K562 (cell line): ENCODE data around the gene UQCR11. TPM values are rescaled to one million over a fixed set of nuclear protein-coding genes. Genes with fewer than 3 reads are reported as not detected.

Experiments used
- BRD9 ChIP-seq: fragments of 450-650 bp; IDR thresholded peaks from 2 replicates; pipeline ENCODE4 v1.6.1; 2018; ENCODE audit warnings: low read depth; ENCODE audit not compliant: partially characterized antibody
- CCNT2 ChIP-seq: IDR thresholded peaks from 2 replicates; pipeline ENCODE4 v1.6.1; 2011; ENCODE audit warnings: borderline replicate concordance, low read depth, mild to moderate bottlenecking, moderate library complexity, mixed read lengths, low read length; ENCODE audit not compliant: insufficient read length; ENCODE audit errors: extremely low read depth
- CHD4 ChIP-seq: fragments of 200-600 bp; sonication (generic); IDR thresholded peaks from 3 replicates; pipeline ENCODE4 v1.6.1; 2012; ENCODE audit warnings: low read depth, mild to moderate bottlenecking, mixed read lengths, low read length, inconsistent platforms; ENCODE audit not compliant: insufficient read depth, insufficient replicate concordance, poor library complexity, severe bottlenecking
- DPF2 ChIP-seq: fragments of 450-650 bp; IDR thresholded peaks from 2 replicates; pipeline ENCODE4 v1.6.1; 2016
- EP300 ChIP-seq: IDR thresholded peaks from 2 replicates; pipeline ENCODE4 v1.6.1; 2012; ENCODE audit warnings: low read length, improper control_type of control experiment
- EWSR1 ChIP-seq: fragments of 450-650 bp; IDR thresholded peaks from 2 replicates; pipeline ENCODE4 v1.6.1; 2018; ENCODE audit warnings: borderline replicate concordance, mild to moderate bottlenecking, low read depth, moderate library complexity; ENCODE audit not compliant: partially characterized antibody
- HDAC2 ChIP-seq: fragments of 450-650 bp; IDR thresholded peaks from 2 replicates; pipeline ENCODE4 v1.6.1; 2016; ENCODE audit warnings: mild to moderate bottlenecking
- HNRNPLL ChIP-seq: fragments of 200-400 bp; formaldehyde crosslinking; IDR thresholded peaks from 2 replicates; pipeline ENCODE4 v1.6.1; 2017; ENCODE audit warnings: low read length, low read depth, mild to moderate bottlenecking; ENCODE audit not compliant: poor library complexity, severe bottlenecking
- KHSRP ChIP-seq: fragments of 450-650 bp; IDR thresholded peaks from 2 replicates; pipeline ENCODE4 v1.6.1; 2017
- NFIC ChIP-seq: fragments of 450-650 bp; IDR thresholded peaks from 2 replicates; pipeline ENCODE4 v1.6.1; 2017; ENCODE audit warnings: mild to moderate bottlenecking, inconsistent platforms
- OTX1 ChIP-seq: fragments of 450-650 bp; formaldehyde crosslinking; IDR thresholded peaks from 2 replicates; pipeline ENCODE4 v1.4.0; 2022; ENCODE audit warnings: mild to moderate bottlenecking
- PPARD ChIP-seq: fragments of 250-450 bp; sonication (Bioruptor Pico); IDR thresholded peaks from 2 replicates; pipeline ENCODE4 v1.8.0; 2022; ENCODE audit warnings: inconsistent platforms, mild to moderate bottlenecking, moderate library complexity
- SAFB ChIP-seq: fragments of 200-400 bp; formaldehyde crosslinking; IDR thresholded peaks from 2 replicates; pipeline ENCODE4 v1.6.1; 2017; ENCODE audit warnings: low read depth, low read length, borderline replicate concordance
- SIN3A ChIP-seq, 2 experiments: fragments of 150-350 bp in 1 of 2; IDR thresholded peaks; 2 replicates each; pipeline ENCODE4 v1.6.1; 2011 to 2016; ENCODE audit warnings: borderline replicate concordance in 2 of 2, low read depth in 2 of 2, low read length in 2 of 2, mild to moderate bottlenecking in 2 of 2, moderate library complexity in 2 of 2; ENCODE audit not compliant: control insufficient read depth in 1 of 2
- TAL1 ChIP-seq: fragments of 450-650 bp; IDR thresholded peaks from 2 replicates; pipeline ENCODE4 v1.6.1; 2016; ENCODE audit warnings: mild to moderate bottlenecking
- XRCC3 ChIP-seq: fragments of 450-650 bp; IDR thresholded peaks from 2 replicates; pipeline ENCODE4 v1.6.1; 2017; ENCODE audit warnings: mild to moderate bottlenecking, moderate library complexity
- XRCC5 ChIP-seq: fragments of 200-400 bp; formaldehyde crosslinking; IDR thresholded peaks from 2 replicates; pipeline ENCODE4 v1.6.1; 2017; ENCODE audit warnings: low read depth, mild to moderate bottlenecking, low read length
- ZNF133 ChIP-seq: fragments of 250-450 bp; sonication (Bioruptor Pico); IDR thresholded peaks from 2 replicates; pipeline ENCODE4 v1.4.0; 2020; ENCODE audit warnings: mild to moderate bottlenecking
- ZNF318 ChIP-seq, 2 experiments: fragments of 450-650 bp; IDR thresholded peaks; 2 replicates each; pipeline ENCODE4 v1.6.1; 2016; ENCODE audit warnings: mild to moderate bottlenecking in 2 of 2, borderline replicate concordance in 1 of 2, low read depth in 1 of 2, moderate library complexity in 1 of 2
- polyA plus RNA-seq, 8 experiments: library from polyadenylated mRNA; depleted of rRNA in 4 of 8; stranded (reverse) in 5 of 8; unstranded in 3 of 8; fragments of >200 nt; fragmentation: Nextera tagmentation in 2 of 8; fragmentation: Illumina TruSeq in 1 of 8; extraction: Ambion mirVana in 2 of 8; extraction: Trizol in 1 of 8; gene quantifications; 2 replicates each; pipeline versions ENCODE4 v1.2.1 to v1.2.3, GENCODE V29; 2011 to 2014; ENCODE audit warnings: inconsistent platforms in 1 of 8, missing spikeins in 1 of 8
- total RNA-seq, 7 experiments: library from RNA; depleted of rRNA in 6 of 7; stranded (reverse); fragments of >200 nt in 6 of 7; fragmentation: Illumina TruSeq in 2 of 7; extraction: Trizol in 2 of 7; gene quantifications; 2 replicates each; pipeline versions ENCODE4 v1.2.1 to v1.2.3, GENCODE V29; 2011 to 2021; ENCODE audit warnings: low replicate concordance in 1 of 7
- TF ChIP-seq, protein P1 (sequence below), 2 experiments: fragments of 450-650 bp in 1 of 2; sonication (generic) in 1 of 2; formaldehyde crosslinking in 1 of 2; IDR thresholded peaks in 1 of 2; conservative IDR thresholded peaks in 1 of 2; 2 replicates each; pipeline versions ENCODE4 v1.6.1 to v1.8.1; 2016 to 2023; ENCODE audit warnings: mild to moderate bottlenecking in 2 of 2, moderate library complexity in 2 of 2, inconsistent platforms in 1 of 2, missing genetic modification reagents in 1 of 2

UQCR11 gene
- total and polyA plus RNA-seq, 9 of the 15 experiments (the other 6 are each of a cell fraction or from before 2014, with no cell fraction given): 57.6 to 394 (median 259) TPM

- TF ChIP-seq ZNF318 (IDR thresholded peaks at IDR 0.05; ENCODE audit: borderline replicate concordance in 1 of 2, low read depth in 1 of 2) (0 out of 4 replicates have a peak, but pooled peaks of 1 of the 2 experiments have one; percentile 11), ZNF133 (CRISPR knock-in tag) (no peak), KHSRP (no peak), HDAC2 (peak; percentile 96), CCNT2 (no peak), OTX1 (CRISPR knock-in tag) (0 out of 2 replicates have a peak, but pooled peaks have one; percentile 58), SIN3A (IDR thresholded peaks at IDR 0.05; ENCODE audit: borderline replicate concordance in 2 of 2, control insufficient read depth in 1 of 2, low read depth in 2 of 2, low read length in 2 of 2) (no peak), EWSR1 (no peak), CHD4 (peak; percentile 99), NFIC (peak; percentile 33; the same call in 1 of the 2 replicates), HNRNPLL (peak; percentile 1), TAL1 (no peak), BRD9 (peak; percentile 64), SAFB (no peak), DPF2 (peak; percentile 63), XRCC3 (no peak), PPARD (CRISPR knock-in tag) (no peak), XRCC5 (no peak), EP300 (no peak)
- TF ChIP-seq, protein P1, sequence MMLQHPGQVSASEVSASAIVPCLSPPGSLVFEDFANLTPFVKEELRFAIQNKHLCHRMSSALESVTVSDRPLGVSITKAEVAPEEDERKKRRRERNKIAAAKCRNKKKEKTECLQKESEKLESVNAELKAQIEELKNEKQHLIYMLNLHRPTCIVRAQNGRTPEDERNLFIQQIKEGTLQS (IDR thresholded peaks at IDR 0.05): no peak
- TF ChIP-seq, protein P1 (CRISPR knock-in tag; conservative IDR thresholded peaks at IDR 0.05): no peak
Observed at GRCh38 chr19:1606138-1606651, 933 bp upstream of the UQCR11 start (continued).
